ENCODE measurements around the gene RNF111. TPM values are rescaled to one million over a fixed set of nuclear protein-coding genes. Genes with fewer than 3 reads are reported as not detected.

The RNF111 gene
- total and polyA plus RNA-seq, 2 of the 13 experiments (the other 11 are each of a cell fraction or from before 2014, with no cell fraction given): 12.1 to 23.1 TPM

DNA sequence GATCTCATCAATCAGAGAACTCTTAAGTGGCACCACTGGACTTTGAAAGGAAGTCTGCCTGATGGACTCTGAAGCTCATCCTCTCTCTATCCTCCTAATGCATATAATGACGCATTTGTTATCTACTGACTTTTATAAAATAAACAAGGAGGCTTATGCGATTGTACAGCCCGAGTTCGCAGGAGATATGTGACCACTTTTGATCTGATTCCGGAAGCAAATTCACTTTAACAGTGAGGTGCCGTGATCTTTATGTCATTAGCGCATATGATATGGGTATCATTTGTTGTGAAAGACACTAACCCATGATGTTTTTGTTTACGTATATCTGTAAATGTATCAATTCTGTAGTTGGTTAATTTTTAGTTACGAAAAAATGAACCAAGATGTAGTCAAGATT, 427 bp upstream of the RNF111 start:
- peaks cover 43% of the 10 kb centered on the region for H3K79me2 ChIP-seq (ENCODE audit: insufficient read depth, low read length)
- peak overlapping the region; percentile 83 for H3K4me2 ChIP-seq (ENCODE audit: low read depth, low read length)
- DNase-seq (ENCODE audit: low spot score) (peak; percentile 3), FAIRE-seq (no peak), ATAC-seq (no peak)
- peak overlapping the region; percentile 97 for H3K9ac ChIP-seq (ENCODE audit: insufficient read depth, low read depth, low read length)
- H3K27me3 ChIP-seq (ENCODE audit: control insufficient read depth in 1 of 2, insufficient read depth in 2 of 2, low read length in 2 of 2): no peaks in the 10 kb centered on the region; a peak in 1 of 5 replicates
- 0% methylated on average over 9 of the region's 9 CpGs for WGBS (ENCODE audit: low lambda C conversion rate)
- peaks cover 37% of the 10 kb centered on the region for H3K4me1 ChIP-seq (ENCODE audit: insufficient read depth, low read length)
- no TSS peak for BruUV-seq (replicated peaks)
- TF ChIP-seq PATZ1 (CRISPR knock-in tag; IDR thresholded peaks at IDR 0.05) (no peak), REXO4 (CRISPR knock-in tag; IDR thresholded peaks at IDR 0.05; ENCODE audit: borderline replicate concordance) (no peak), ZNF569 (CRISPR knock-in tag; IDR thresholded peaks at IDR 0.05; ENCODE audit: borderline replicate concordance) (0 out of 2 replicates have a peak, but pooled peaks have one; percentile 55)
- no peaks in the 10 kb centered on the region for H3K9me3 ChIP-seq (ENCODE audit: low read length)
- H3K4me3 ChIP-seq (replicated peaks in 1 of 3; ENCODE audit: insufficient read depth in 1 of 3, low read depth in 2 of 3, low read length in 3 of 3): peak overlapping the region; percentile 90 to 99 (median 97)
- H2AFZ ChIP-seq (ENCODE audit: low read length): peak overlapping the region; percentile 95
- POLR2A ChIA-PET: interaction anchor here (0.6 to 0.9 kb wide), 3 partner anchors 73 to 633 kb away, joined by 3 to 7 read pairs (median 3); no protein-coding TSS in a partner anchor
- H3K36me3 ChIP-seq (replicated peaks in 1 of 2; ENCODE audit: control insufficient read depth in 1 of 2, insufficient read depth in 2 of 2, low read length in 2 of 2): peaks cover 4 to 7% of the 10 kb centered on the region in 2 experiments; a peak in 1 of 5 replicates
- CTCF ChIA-PET (ENCODE audit: low intra/inter-chr PET ratio, low total read pairs): no interaction called here
- intact Hi-C loops (cut with micrococcal nuclease; ENCODE audit: unreplicated experiment) (loop anchor here (10.0 kb wide), 2 partner anchors 88 to 118 kb away; partner anchors contain the start of gene CCNB2), in situ Hi-C loops (cut with HindIII; ENCODE audit: extremely low pct_ligation_motif_present, low pct_unique_long_range_greater_than_20kb) (loop anchor here (10.0 kb wide), 1 partner anchor 508 kb away; no protein-coding TSS in a partner anchor)
- H3K27ac ChIP-seq (ENCODE audit: extremely low read length, insufficient read depth, low read length): peak overlapping the region; percentile 97
- H4K20me1 ChIP-seq (ENCODE audit: insufficient read depth, low read length): peaks cover 17% of the 10 kb centered on the region; the same call in 1 of the 2 replicates
